Stimulated activated CD8-positive, alpha-beta memory T cell treated with anti-CD3 and anti-CD28 coated beads, Interleukin-4, amount 100 ng/mL, for 1 hour (primary cell): ENCODE data around the gene ICAM2.
A peak's percentile ranks its signal among the peaks of the same experiment; 100 is the strongest.

ENCODE experiments used
- DNase-seq, 2 donors: peaks; one replicate each; pipeline ENCODE4 v3.0.0-alpha.2; 2020; ENCODE audit warnings: low read depth in 2 of 2, low spot score in 1 of 2

The ICAM2 gene

GRCh38 chr17:64020056-64020766, at the start of gene ICAM2:
TSS of gene ICAM2 (minus strand) at chr17:64020633. CDS start at chr17:64006691, 13,942 bp downstream.
- DNase-seq, result peak; percentile 72 to 81

GRCh38 chr17:64070213-64070612, 49.8 kb upstream of the ICAM2 start:
- no peak for DNase-seq

GRCh38 chr17:64069143-64069542, 48.7 kb upstream of the ICAM2 start:
- DNase-seq, result no peak

GRCh38 chr17:64067657-64068056, 47.2 kb upstream of the ICAM2 start:
- DNase-seq, result no peak

- DNase-seq, result no peak
Measured at GRCh38 chr17:64066716-64067115, 46.3 kb upstream of the ICAM2 start.

GRCh38 chr17:64065161-64065560, 44.7 kb upstream of the ICAM2 start:
- no peak for DNase-seq

GRCh38 chr17:64064331-64064730, 43.9 kb upstream of the ICAM2 start:
- DNase-seq, result no peak

- peak in 1 of 2 donors; percentile 17 for DNase-seq
Measured at GRCh38 chr17:64063766-64064224, 43.4 kb upstream of the ICAM2 start.

GRCh38 chr17:64063088-64063487, 42.7 kb upstream of the ICAM2 start:
- no peak for DNase-seq

GRCh38 chr17:64061178-64061898, 40.9 kb upstream of the ICAM2 start:
- no peak for DNase-seq

- no peak for DNase-seq
Measured at GRCh38 chr17:64060331-64060730, 39.9 kb upstream of the ICAM2 start.

- no peak for DNase-seq
Measured at GRCh38 chr17:64059756-64060155, 39.3 kb upstream of the ICAM2 start.

- DNase-seq, result no peak
Measured at GRCh38 chr17:64058621-64059020, 38.2 kb upstream of the ICAM2 start.

GRCh38 chr17:64057701-64058263, 37.3 kb upstream of the ICAM2 start:
- DNase-seq, result no peak

- no peak for DNase-seq
Measured at GRCh38 chr17:64056269-64057005, 36.0 kb upstream of the ICAM2 start.

- DNase-seq, result no peak
Measured at GRCh38 chr17:64055183-64056142, 35.0 kb upstream of the ICAM2 start.

- no peak for DNase-seq
Measured at GRCh38 chr17:64054304-64054703, 33.9 kb upstream of the ICAM2 start.

GRCh38 chr17:64053101-64053500, 32.7 kb upstream of the ICAM2 start:
- DNase-seq, result no peak

GRCh38 chr17:64051153-64051552, 30.7 kb upstream of the ICAM2 start:
- no peak for DNase-seq

GRCh38 chr17:64048805-64049204, 28.4 kb upstream of the ICAM2 start:
- no peak for DNase-seq
